ENCODE data around the gene PHOX2B. TPM values are rescaled to one million over a fixed set of nuclear protein-coding genes. Genes with fewer than 3 reads are reported as not detected.

The PHOX2B gene
- total and polyA plus RNA-seq, 2 of the 13 experiments (the other 11 are each of a cell fraction or from before 2014, with no cell fraction given) = not detected

- intact Hi-C loops (cut with micrococcal nuclease; ENCODE audit: unreplicated experiment) = no loop called here
- no peaks in the 10 kb centered on the region for H3K36me3 ChIP-seq (replicated peaks in 1 of 2; ENCODE audit: control insufficient read depth in 1 of 2, insufficient read depth in 2 of 2, low read length in 2 of 2)
- 4% methylated on average over 5 of the region's 8 CpGs for WGBS (ENCODE audit: low lambda C conversion rate)
- in situ Hi-C loops (cut with HindIII; ENCODE audit: extremely low pct_ligation_motif_present, low pct_unique_long_range_greater_than_20kb) = no loop called here
- TF ChIP-seq NAIF1 (CRISPR knock-in tag; IDR thresholded peaks at IDR 0.05; ENCODE audit: borderline replicate concordance) (no peak), FOXM1 (CRISPR knock-in tag; IDR thresholded peaks at IDR 0.05) (no peak), MZF1 (CRISPR knock-in tag; IDR thresholded peaks at IDR 0.05; ENCODE audit: borderline replicate concordance) (no peak), CSRNP1 (CRISPR knock-in tag; IDR thresholded peaks at IDR 0.05) (no peak), CREB1 (IDR thresholded peaks at IDR 0.05) (no peak), CREB1 (CRISPR knock-in tag; IDR thresholded peaks at IDR 0.05) (no peak)
- TF ChIP-seq, protein P1, sequence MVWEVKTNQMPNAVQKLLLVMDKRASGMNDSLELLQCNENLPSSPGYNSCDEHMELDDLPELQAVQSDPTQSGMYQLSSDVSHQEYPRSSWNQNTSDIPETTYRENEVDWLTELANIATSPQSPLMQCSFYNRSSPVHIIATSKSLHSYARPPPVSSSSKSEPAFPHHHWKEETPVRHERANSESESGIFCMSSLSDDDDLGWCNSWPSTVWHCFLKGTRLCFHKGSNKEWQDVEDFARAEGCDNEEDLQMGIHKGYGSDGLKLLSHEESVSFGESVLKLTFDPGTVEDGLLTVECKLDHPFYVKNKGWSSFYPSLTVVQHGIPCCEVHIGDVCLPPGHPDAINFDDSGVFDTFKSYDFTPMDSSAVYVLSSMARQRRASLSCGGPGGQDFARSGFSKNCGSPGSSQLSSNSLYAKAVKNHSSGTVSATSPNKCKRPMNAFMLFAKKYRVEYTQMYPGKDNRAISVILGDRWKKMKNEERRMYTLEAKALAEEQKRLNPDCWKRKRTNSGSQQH (CRISPR knock-in tag; IDR thresholded peaks at IDR 0.05; ENCODE audit: low read depth) = no peak
- H3K4me3 ChIP-seq (replicated peaks in 1 of 3; ENCODE audit: insufficient read depth in 1 of 3, low read depth in 2 of 3, low read length in 3 of 3) = no peak overlapping the region
- H4K20me1 ChIP-seq (ENCODE audit: insufficient read depth, low read length) = no peaks in the 10 kb centered on the region
- no peaks in the 10 kb centered on the region for H3K79me2 ChIP-seq (ENCODE audit: insufficient read depth, low read length)
- ChIA-PET CTCF (ENCODE audit: low intra/inter-chr PET ratio, low total read pairs) (no interaction called here), POLR2A (no interaction called here)
- FAIRE-seq = no peak
- no TSS peak for BruUV-seq (replicated peaks)
- no peak for DNase-seq (ENCODE audit: low spot score)
- no peaks in the 10 kb centered on the region for H3K27me3 ChIP-seq (ENCODE audit: control insufficient read depth in 1 of 2, insufficient read depth in 2 of 2, low read length in 2 of 2)
- H3K27ac ChIP-seq (ENCODE audit: extremely low read length, insufficient read depth, low read length) = no peak overlapping the region
- H3K9me3 ChIP-seq (ENCODE audit: low read length) = no peaks in the 10 kb centered on the region
- H3K4me1 ChIP-seq (ENCODE audit: insufficient read depth, low read length) = no peaks in the 10 kb centered on the region
- ATAC-seq = no peak
- H3K4me2 ChIP-seq (ENCODE audit: low read depth, low read length) = no peak overlapping the region
- H3K9ac ChIP-seq (ENCODE audit: insufficient read depth, low read depth, low read length) = no peak overlapping the region
- H2AFZ ChIP-seq (ENCODE audit: low read length) = no peak overlapping the region
Measured at GRCh38 chr4:41796545-41797210, 48.2 kb upstream of the PHOX2B start.

Data from HepG2 (cell line).